Activated CD8-positive, alpha-beta memory T cell treated with anti-CD3 and anti-CD28 coated beads for 4 hours (primary cell): ENCODE measurements around the gene SNED1.

Experiments used
- DNase-seq, 2 donors: peaks; one replicate each; pipeline ENCODE4 v3.0.0-alpha.2; 2020; ENCODE audit warnings: low read depth in 2 of 2

Gene SNED1

DNA sequence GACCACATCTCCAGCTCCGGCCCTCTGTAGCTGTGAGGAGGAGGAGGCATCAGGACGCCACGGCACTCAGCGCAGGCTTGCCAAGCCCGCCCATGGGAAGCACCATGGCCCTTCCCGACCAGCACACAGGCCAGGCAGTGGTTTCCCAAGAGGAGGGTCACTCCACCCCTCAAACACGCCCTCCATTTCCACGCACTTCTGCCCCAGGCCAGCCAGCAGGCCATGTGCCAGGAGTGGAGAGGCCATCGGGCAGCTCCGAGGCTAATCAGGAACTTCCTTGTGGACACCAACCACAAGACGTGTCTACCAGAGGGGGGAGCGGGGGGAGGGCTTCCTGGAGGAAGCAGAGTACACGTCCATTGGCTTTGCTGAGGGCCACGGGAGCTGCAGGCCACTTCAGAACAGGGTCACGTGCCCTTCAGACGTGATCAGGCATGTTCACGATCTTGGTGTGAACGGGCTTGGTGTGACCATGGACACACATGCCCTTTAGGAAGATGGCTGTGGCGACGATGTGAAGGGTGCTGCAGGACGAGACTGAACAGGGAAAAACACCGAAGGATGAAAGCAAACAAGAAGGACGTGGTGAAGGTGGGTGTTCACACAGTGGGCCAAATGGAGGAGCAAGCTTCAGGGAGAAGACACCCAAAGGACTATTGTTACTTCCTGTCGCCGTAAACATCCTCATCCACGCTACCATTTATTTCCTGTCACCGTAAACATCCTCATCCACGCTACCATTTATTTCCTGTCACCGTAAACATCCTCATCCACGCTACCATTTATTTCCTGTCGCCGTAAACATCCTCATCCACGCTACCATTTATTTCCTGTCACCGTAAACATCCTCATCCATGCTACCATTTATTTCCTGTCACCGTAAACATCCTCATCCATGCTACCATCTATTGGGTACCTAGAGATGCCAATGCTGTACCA, 110.1 kb downstream of the SNED1 start:
- DNase-seq, result no peak

GRCh38 chr2:241109210-241110088, 111.0 kb downstream of the SNED1 start:
- DNase-seq, result no peak

- DNase-seq, result no peak
Observed at GRCh38 chr2:241110089-241110606, 111.7 kb downstream of the SNED1 start.

- no peak for DNase-seq
Observed at GRCh38 chr2:241110607-241111439, 112.4 kb downstream of the SNED1 start.

- DNase-seq, result no peak
Observed at GRCh38 chr2:241111440-241111805, 113.0 kb downstream of the SNED1 start.

- no peak for DNase-seq
Observed at GRCh38 chr2:241112046-241112445, 113.6 kb downstream of the SNED1 start.

DNA sequence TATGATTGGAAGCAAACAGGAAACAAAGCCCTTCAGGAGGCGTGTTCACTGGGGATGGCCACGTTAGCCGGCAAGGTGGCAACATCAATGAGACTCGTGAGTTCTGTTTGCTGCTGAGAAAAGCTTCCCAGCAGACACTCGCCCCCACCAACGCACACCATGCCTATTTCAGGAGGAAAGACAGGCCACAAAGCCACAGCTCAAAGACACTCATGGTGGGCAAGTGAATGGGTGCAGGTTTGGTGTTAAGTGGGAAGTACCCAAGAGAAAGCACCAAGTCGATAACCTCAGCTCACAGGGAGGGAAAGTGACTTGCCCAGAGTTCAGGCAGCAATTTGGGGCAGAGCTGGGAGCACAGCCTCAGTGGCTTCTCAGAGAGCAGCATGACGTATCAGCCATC, 114.2 kb downstream of the SNED1 start:
- peak in 1 of 2 donors; percentile 47 for DNase-seq

DNA sequence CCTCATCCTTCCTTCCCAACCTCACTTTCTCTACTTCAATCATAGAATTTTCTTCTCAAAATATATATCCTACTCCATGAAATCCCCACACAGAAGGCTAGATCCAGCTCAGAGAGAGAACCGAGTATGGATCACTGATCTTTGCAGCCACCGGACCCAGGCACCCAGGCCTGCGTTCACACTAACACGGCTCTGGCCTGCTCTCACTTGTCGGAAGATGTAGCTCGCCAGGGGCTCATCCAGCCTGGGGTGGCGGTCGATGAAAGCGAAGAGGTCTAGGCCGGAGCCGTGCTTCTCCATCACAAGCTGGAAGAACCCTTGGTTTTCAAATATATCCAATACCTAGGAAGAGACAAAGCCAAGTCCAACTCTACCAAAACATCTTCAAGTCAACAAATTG, 116.4 kb downstream of the SNED1 start:
- DNase-seq, result no peak

DNA sequence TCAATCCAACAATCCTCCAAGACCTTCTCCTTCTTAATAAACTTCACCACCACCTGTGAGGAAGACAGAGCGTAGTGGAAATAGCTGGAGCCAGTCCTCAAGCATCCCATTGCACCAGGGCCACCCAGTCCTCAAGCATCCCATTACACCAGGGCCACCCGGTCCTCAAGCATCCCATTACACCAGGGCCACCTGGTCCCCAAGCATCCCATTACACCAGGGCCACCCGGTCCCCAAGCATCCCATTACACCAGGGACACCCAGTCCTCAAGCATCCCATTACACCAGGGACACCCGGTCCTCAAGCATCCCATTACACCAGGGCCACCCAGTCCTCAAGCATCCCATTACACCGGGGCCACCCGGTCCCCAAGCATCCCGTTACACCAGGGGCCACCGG, 116.9 kb downstream of the SNED1 start:
- no peak for DNase-seq

DNA sequence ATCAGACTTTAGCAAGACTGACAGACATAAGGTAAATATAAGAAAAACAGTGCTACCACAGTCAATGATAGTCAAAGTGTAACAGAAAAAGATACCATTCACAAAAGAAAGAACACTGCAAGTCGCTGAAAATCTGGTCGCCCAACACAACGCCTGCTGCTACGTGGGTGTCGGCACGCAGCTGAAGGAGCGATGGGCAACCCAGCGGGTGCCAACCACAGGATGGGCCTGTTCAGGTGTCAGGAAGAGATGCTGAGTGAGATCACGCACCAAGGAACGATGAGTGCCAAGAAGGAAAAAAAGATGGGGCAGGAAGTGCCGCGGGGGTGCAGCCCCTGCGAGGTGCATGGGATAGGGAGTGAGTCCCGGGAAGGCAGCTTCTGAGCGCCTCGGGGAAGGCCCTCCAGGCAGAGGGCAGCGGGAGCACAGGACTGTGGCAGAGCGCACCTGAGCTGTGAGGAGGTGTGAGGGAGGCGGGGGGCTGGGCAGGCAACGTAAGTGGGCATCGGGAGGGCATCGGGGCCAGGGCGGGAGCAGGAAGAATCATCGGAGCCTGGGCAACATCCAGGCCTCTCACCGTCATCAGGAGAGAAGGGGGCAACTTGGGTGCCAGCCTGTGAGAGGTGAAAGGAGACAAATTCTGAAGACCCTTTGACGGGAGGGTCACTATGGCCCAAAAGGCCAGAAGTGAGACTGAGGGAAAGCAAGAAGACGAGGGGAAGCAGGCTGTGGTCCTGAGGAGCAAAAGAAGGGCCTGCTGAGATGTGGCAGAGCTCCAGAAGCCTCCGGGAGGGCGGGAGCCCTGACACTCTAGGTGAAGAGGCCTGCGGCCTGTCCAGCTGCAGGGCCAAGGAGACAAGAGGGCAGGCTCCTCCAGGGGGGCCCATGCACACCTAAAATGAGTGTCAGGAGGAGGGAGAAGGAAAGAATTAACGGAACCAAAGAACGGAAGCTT, 118.5 kb downstream of the SNED1 start:
- no peak for DNase-seq

DNA sequence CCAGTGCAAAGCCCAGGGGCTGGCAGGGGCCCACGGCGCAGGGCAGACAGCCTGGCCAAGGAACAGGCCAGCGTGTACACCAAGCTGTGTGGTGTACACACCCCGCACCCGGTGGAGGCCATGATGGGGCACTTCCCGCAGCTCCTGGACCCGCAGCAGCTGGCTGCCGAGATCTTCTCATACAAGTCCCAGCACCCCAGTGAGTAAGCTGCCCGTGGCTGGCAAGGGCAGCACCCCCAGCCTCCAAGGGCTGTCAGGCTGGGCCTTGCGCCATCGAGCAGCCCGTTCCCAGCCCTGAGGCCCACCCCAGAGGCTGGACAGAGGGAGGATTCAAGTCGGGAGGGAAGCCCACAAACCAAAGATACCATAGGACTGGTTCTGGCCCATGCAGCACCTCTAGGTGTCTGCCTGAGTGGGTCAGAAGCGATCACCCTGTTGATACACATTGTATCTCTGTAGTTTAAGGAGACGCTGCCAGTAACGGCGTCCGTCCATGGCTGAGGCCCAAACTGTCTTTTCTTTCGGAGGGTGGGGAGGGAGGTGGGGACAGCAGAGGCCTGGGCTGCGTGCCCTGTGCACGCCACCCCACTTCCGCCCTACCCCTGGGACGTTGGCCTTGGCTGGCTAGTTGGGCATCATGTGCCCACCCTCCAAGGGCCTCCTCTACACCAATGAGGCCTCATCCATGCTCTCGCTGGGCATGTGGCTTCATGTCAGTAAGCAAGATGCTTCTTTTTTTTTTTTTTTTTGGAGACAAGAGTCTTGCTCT, 120.5 kb downstream of the SNED1 start:
- DNase-seq, result no peak

DNA sequence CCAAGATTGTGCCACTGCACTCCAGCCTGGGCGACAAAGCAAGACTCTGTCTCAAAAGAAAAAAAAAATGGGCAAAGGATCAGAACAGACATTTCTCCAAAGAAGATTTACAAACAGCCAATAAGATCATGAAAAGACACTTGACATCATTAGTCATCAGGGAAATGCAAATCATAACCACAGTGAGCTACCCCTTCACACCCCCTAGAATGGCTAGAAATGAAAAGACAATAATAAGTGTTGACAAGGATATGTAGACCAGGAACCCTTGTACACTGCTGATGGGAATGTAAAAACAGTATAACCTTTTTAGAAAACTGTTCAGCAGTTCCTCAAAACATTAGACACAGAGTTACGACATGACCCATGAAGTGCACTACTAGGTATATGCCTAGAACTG, 122.0 kb downstream of the SNED1 start:
- no peak for DNase-seq

GRCh38 chr2:241121008-241121407, 122.6 kb downstream of the SNED1 start:
- DNase-seq, result no peak

- DNase-seq, result no peak
Observed at GRCh38 chr2:241122376-241123002, 124.1 kb downstream of the SNED1 start.

- no peak for DNase-seq
Observed at GRCh38 chr2:241123816-241124536, 125.6 kb downstream of the SNED1 start.

DNA sequence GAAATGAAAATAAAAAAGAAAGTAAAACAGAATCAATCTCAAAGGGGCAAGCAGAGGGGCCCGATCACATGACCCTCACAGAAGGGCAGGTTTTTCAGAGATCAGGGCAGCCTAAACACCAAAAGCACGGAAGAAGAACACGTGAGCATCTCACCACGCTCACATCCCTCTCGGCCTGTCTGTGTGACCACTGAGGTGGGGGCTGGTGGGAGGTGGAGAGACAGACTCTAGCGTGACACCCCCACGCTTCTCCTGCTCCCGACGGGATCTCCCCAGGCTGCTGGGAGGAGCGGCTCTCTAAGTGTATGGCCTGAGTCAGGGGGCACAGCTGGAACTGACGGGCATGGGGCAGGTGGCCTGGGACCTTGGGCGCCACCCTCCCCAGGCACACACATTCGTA, 127.2 kb downstream of the SNED1 start:
- no peak for DNase-seq

DNA sequence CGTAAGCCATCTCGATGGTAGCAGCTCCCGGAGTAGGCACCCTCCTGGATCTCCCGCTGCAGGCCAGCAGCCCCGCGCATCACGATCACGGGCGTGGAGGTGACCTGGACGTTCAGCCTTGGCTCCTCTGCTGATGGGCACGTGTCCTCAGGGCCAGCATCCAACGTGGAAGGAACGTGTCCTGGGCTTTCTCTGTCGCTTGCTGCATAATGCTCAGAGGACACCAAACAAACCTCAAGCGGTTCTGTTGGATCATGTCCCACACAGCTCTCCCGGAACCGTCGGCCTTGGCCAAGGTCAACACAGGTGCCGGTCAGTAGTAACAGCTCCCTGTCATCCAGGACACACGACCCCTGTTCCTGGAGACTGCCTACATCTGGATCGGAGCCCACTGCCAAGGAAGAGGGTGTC, 127.8 kb downstream of the SNED1 start:
- no peak for DNase-seq

DNA sequence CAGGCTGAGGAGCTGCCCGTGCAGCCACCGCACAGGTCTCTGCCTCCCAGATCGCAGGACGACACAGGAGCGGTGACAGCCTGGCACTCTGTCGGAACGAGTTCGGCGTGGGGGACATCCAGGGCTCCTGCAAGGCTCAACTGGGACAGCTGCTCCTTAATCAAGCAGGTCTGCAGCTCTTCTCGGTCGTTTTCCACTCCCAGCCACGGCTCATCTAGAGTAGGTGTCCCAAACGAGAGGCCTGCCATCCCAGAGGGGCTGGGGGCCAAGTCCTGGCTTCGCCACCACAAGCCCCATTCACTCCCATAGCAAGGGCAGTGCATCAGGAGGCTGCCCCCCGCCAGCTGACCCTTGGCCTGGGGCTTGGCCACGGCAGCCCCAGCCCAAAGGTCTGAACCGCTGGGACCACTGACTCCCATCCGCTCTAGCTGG, 128.4 kb downstream of the SNED1 start:
- DNase-seq, result no peak
